Limb (tissue), 2 donors: ENCODE measurements around the gene MRFAP1.

Source experiments
- DNase-seq, 2 donors: peaks; one replicate each; pipeline ENCODE4 v3.0.0-alpha.2; 2016; ENCODE audit errors: extremely low spot score in 2 of 2

The MRFAP1 gene

DNA sequence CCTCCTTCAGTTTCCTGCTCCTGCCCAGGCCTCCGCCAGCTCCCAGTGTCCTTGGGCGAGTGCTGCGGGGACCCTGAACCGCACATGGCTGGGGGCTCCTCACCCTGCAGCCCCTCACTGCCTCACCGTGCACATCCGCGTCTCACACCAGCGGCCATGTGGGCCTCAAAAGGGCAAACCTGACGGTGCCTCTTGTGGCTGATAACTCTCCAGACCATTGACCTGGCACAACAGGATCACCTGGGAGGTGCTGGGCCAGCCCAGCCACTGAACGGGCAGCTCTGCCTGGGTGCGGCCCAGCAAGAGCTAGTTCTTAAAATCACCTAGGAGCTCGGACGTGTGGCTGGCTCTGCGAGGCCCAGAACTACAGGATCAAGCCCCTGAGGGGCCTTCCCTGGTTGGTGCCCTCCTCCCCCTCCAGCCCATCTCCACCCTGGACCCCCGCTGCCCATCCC, 49.0 kb downstream of the MRFAP1 start:
- no peak for DNase-seq
